ENCODE results near the gene MEGF11.

- no peak for TF ChIP-seq POLR2A (IDR thresholded peaks at IDR 0.05)
- no peak for TF ChIP-seq CTCF (IDR thresholded peaks at IDR 0.05)
Observed at GRCh38 chr15:66157507-66157906, 96.0 kb downstream of the MEGF11 start.
